ENCODE results near the gene PGLYRP1.
A peak's percentile ranks its signal among the peaks of the same experiment; 100 is the strongest.

Gene PGLYRP1

DNA sequence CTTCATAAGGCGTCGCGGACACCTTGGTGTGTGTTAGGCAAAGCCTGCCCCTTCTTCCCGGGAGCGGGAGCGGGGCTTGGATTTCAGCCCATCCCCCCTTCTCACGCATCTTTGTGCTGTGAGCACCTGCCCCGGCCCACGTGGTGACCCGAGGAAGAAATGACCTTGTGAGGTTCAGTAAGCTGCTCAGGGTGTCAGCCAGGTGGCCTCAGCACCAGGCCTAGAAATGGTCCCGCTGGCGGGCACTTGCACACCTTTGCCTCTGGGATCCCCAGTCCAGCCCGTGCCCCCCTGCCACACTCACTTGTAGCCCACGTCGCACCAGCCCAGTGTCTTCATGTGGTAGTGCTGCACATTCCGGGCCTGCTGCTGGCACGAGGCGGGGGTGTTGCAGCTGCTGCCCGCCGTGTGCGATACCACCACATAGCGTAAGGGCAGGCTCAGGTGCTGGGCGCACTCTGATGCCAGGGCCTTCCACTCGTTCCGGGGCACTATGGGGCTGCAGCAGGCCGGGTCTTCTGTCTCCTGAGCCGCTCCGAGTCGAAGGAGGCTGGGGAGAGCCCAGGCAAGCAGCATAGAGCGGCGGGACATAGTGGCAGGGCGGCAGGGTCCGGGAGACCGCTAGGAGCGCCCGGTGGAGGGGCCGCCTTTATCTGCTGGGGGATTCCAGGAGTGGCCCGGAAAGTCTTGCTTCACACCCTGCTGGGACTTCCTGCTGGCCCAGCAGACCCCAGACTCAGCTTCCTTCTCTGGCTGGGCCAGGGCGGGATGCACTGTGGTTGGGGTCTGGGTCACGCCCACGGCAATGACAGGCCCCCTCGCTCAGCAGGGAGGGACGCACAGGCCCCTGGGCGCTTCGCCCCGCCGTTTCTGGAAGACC lies at the start of gene PGLYRP1:
Gene PGLYRP1, minus strand, starts transcription at position 623 of the 880 bp plus-strand sequence. Its CDS starts 32 bp downstream, at position 591.
- no peak for DNase-seq
- in situ Hi-C loops (cut with HindIII; ENCODE audit: low pct_ligation_motif_present, low pct_unique_long_range_greater_than_20kb, low sequenced_read_pairs) = no loop called here

- peak; percentile 34 for DNase-seq
- in situ Hi-C loops (cut with HindIII; ENCODE audit: low pct_ligation_motif_present, low pct_unique_long_range_greater_than_20kb, low sequenced_read_pairs) = no loop called here
Measured at GRCh38 chr19:46069806-46070341, 47.0 kb upstream of the PGLYRP1 start.

DNA sequence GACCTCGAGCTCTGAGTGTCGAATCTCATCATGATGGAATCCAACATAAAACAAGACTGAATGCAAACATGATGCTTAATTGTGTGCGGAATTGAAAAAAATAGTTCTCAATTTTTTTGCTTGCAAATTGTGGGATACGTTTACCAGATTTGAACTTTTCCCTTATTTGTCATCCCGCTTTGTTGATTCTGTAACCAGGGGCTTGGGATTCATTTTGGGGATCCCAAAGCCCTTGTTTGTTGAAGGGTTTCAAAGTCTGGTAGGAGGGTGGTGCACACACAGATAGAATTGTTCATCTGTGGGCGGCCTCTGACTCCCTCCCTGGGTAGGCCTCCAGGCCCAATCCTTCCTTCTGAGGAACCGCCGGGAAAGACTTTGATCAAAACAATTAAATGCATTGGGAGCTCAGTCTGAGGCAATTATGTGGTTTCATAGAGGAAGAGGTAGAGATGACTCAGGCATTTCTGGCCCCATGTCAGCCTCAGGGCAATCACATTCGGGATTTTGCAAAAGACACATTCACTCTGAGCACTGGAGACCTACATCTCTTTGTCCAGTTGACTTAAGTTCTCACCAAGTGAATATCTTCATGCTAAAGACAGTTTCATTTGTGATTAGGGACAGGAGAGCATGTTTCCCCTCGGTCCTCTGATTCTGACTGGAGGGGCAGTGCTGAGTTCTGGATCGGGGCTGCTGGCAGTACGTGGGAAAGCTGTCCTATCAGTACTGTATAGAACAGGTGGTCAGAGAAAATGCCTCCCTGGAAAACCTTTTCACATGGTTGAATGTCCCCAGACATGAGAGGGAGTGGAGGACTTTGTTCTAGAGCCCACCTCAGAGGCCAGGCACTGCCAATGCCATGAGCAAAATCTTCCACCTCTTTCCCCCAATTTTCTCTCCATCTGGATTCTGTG lies 45.7 kb upstream of the PGLYRP1 start:
- in situ Hi-C loops (cut with HindIII; ENCODE audit: low pct_ligation_motif_present, low pct_unique_long_range_greater_than_20kb, low sequenced_read_pairs) = no loop called here
- peak; percentile 12 for DNase-seq

GRCh38 chr19:46067691-46068090 lies 44.8 kb upstream of the PGLYRP1 start:
- no peak for DNase-seq
- in situ Hi-C loops (cut with HindIII; ENCODE audit: low pct_ligation_motif_present, low pct_unique_long_range_greater_than_20kb, low sequenced_read_pairs) = no loop called here

- in situ Hi-C loops (cut with HindIII; ENCODE audit: low pct_ligation_motif_present, low pct_unique_long_range_greater_than_20kb, low sequenced_read_pairs) = no loop called here
- DNase-seq = no peak
Measured at GRCh38 chr19:46066471-46066870, 43.6 kb upstream of the PGLYRP1 start.

DNA sequence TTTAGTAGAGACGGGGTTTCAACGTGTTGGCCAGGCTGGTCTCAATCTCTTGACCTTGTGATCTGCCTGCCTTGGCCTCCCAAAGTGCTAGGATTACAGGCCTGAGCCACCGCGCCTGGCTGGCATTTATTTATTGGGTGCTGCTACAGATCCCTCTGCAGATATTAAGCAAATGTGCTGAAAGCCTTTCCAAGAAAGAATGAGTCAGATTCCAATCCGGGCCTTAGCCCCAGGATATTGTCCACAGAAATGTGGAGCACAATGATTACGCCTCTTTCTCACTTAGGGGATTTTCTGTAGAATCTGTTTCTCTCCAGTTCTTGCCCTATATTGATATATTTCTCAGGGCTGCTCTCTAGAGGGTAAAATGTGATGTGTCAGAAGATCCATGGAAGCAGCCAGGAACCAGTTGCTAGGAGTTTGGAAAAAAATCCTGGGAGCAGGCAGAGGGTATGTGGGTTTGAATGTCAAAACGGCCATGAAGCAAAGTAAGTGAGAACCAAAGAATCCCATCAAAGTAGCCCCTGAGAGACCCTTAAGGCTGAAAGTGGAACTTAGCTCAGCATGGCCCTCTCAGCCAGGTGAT lies 42.7 kb upstream of the PGLYRP1 start:
- no peak for DNase-seq

GRCh38 chr19:46063201-46063600 lies 40.3 kb upstream of the PGLYRP1 start:
- in situ Hi-C loops (cut with HindIII; ENCODE audit: low pct_ligation_motif_present, low pct_unique_long_range_greater_than_20kb, low sequenced_read_pairs) = no loop called here
- DNase-seq = no peak

More for the DNA sequence above, 42.7 kb upstream of the PGLYRP1 start:
- in situ Hi-C loops (cut with HindIII; ENCODE audit: low pct_ligation_motif_present, low pct_unique_long_range_greater_than_20kb, low sequenced_read_pairs) = no loop called here

- DNase-seq = no peak
Measured at GRCh38 chr19:46060012-46060411, 37.2 kb upstream of the PGLYRP1 start.

DNA sequence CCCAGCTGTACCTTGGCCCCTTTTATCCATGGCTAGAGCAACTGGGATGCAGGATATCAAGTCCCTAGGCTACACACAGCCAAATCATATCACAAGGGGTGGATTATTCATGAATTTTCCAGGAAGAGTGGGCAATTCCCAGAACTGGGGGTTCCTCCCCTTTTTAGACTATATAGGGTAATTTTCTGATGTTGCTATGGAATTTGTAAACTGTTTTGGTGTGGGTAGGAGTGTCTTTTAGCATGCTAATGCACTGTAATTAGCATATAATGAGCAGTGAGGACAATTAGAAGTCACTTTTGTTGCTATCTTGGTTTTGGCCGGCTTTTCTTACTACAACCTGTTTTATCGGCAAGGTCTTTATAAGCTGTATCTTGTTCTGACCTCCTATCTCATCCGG lies 35.9 kb upstream of the PGLYRP1 start:
- in situ Hi-C loops (cut with HindIII; ENCODE audit: low pct_ligation_motif_present, low pct_unique_long_range_greater_than_20kb, low sequenced_read_pairs) = no loop called here
- no peak for DNase-seq

More at GRCh38 chr19:46060012-46060411, 37.2 kb upstream of the PGLYRP1 start:
- in situ Hi-C loops (cut with HindIII; ENCODE audit: low pct_ligation_motif_present, low pct_unique_long_range_greater_than_20kb, low sequenced_read_pairs) = no loop called here

DNA sequence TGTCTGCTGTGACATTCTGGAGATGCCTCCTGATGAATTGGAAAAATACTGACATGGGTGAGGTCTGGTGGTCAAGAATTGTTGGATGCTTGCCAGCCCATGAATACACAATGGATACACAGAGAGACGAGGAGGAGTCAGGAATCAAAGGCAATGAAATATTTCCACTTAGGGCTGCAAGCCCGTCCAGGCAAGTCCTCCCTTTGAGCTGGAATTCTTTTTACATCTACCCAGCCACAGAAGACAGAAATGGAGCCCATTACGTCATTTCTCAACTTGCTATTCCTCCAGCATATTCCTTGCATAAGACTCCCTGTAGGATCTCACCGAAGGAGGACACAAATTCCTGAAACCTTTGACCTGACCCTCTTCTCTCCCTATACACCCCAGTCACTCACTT lies 33.7 kb upstream of the PGLYRP1 start:
- DNase-seq = no peak
- in situ Hi-C loops (cut with HindIII; ENCODE audit: low pct_ligation_motif_present, low pct_unique_long_range_greater_than_20kb, low sequenced_read_pairs) = no loop called here

DNA sequence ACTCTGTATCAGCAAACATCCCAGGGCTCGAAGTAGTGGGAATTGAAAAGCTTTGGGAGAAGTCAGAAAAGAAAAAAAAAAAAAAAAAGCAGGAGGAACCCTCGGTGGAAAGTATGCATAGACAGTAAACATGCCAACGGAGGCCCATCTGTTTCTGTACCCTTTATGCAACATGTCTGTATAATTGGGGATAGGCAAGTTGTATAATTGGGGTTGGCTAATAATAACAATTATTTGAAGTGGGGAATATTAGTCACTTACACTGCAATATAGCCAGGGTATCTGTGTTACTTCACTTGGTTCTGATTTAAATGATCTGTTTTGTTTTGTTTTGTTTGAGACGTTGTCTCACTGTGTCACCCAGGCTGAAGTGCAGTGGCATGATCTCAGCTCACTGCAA lies 30.0 kb upstream of the PGLYRP1 start:
- DNase-seq = no peak
- in situ Hi-C loops (cut with HindIII; ENCODE audit: low pct_ligation_motif_present, low pct_unique_long_range_greater_than_20kb, low sequenced_read_pairs) = no loop called here

- DNase-seq = no peak
- in situ Hi-C loops (cut with HindIII; ENCODE audit: low pct_ligation_motif_present, low pct_unique_long_range_greater_than_20kb, low sequenced_read_pairs) = no loop called here
Measured at GRCh38 chr19:46049597-46049996, 26.7 kb upstream of the PGLYRP1 start.

GRCh38 chr19:46043519-46043918 lies 20.7 kb upstream of the PGLYRP1 start:
- in situ Hi-C loops (cut with HindIII; ENCODE audit: low pct_ligation_motif_present, low pct_unique_long_range_greater_than_20kb, low sequenced_read_pairs) = no loop called here
- no peak for DNase-seq

GRCh38 chr19:46042252-46042883 lies 19.5 kb upstream of the PGLYRP1 start:
- no peak for DNase-seq
- in situ Hi-C loops (cut with HindIII; ENCODE audit: low pct_ligation_motif_present, low pct_unique_long_range_greater_than_20kb, low sequenced_read_pairs) = no loop called here

DNA sequence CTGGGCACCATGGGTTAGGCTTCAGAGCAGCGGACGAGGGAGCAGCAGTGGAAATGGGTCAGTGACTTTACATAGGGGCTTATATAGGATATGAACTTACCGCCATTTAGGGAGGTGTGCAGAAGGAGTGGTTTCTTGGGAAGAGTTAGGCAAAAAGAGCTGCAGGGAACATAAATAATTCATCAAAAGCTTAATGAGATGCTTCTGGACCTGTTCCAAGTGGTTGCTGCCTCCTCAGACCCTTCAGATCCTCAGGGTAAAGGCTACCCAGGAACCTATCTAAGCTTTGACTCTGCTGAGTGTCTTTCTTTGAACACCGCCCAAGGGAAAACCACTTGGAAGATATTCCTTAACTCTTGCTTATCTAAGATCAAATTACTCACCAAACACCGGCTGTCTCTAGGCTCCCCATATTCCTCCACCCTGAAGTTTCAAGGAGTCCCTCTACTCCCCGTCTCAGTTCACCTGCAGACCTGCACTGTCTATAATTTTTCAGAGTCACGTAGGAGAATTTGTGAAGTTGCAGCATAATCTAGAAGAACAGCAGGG lies 18.2 kb upstream of the PGLYRP1 start, which contains the start of gene IGFL4:
Gene IGFL4, minus strand, starts transcription at position 51 of the 549 bp plus-strand sequence. Its CDS starts 40 bp downstream, at position 11.
- no peak for DNase-seq
- in situ Hi-C loops (cut with HindIII; ENCODE audit: low pct_ligation_motif_present, low pct_unique_long_range_greater_than_20kb, low sequenced_read_pairs) = no loop called here

- in situ Hi-C loops (cut with HindIII; ENCODE audit: low pct_ligation_motif_present, low pct_unique_long_range_greater_than_20kb, low sequenced_read_pairs) = no loop called here
- no peak for DNase-seq
Measured at GRCh38 chr19:46040125-46040524, 17.3 kb upstream of the PGLYRP1 start.

GRCh38 chr19:46036744-46037128 lies 13.9 kb upstream of the PGLYRP1 start:
- in situ Hi-C loops (cut with HindIII; ENCODE audit: low pct_ligation_motif_present, low pct_unique_long_range_greater_than_20kb, low sequenced_read_pairs) = no loop called here
- no peak for DNase-seq

All from ACHN (cell line).